ENCODE measurements around the gene TTC24. TPM values are rescaled to one million over a fixed set of nuclear protein-coding genes. Genes with fewer than 3 reads are reported as not detected.

Gene TTC24
- polyA plus RNA-seq, 1 donor from 2014 or later: not detected

DNA sequence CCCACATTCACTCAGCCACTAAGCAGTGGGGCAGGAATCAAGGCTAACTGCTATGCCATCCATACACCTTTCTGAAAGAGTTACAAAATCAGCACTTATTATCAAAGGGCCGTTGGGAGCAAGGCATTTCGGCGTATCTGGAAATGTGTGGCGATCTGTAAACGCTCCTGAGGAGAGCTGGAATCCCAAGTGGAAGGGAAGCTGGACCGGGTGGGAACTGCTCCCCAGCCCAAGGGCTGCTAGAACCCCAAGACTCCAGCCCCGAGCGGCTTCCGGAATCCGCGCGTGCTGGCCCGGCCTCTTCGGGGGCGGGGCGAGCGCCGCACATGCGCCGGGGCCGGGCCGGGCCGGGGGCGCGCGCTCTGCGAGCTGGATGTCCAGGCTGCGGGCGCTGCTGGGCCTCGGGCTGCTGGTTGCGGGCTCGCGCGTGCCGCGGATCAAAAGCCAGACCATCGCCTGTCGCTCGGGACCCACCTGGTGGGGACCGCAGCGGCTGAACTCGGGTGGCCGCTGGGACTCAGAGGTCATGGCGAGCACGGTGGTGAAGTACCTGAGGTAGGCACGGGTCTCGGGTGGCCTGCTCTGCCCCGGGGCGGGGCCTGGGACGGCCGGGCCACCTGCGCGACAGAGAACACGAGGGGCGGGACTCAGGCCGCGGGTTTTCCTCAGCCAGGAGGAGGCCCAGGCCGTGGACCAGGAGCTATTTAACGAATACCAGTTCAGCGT, 12.1 kb downstream of the TTC24 start, which contains the start of gene NAXE:
TSS of gene NAXE (plus strand) at position 345 of the 726 bp plus-strand sequence. CDS start at position 374, 29 bp downstream.
- no peaks in the 10 kb centered on the region for H3K79me2 ChIP-seq (replicated peaks; ENCODE audit: insufficient read depth, low read length)
- TF ChIP-seq RAD21 (conservative IDR thresholded peaks at IDR 0.05): no peak
- TF ChIP-seq EP300 (conservative IDR thresholded peaks at IDR 0.05; ENCODE audit: poor library complexity, severe bottlenecking): no peak
- peak; percentile 6 for TF ChIP-seq CTCF (IDR thresholded peaks at IDR 0.05; ENCODE audit: poor library complexity, severe bottlenecking)
- no peak for TF ChIP-seq REST (IDR thresholded peaks at IDR 0.05; ENCODE audit: borderline replicate concordance)
- TF ChIP-seq TAF1 (IDR thresholded peaks at IDR 0.05; ENCODE audit: low read depth): peak; percentile 72
- peak; percentile 86 for TF ChIP-seq MXI1 (conservative IDR thresholded peaks at IDR 0.05; ENCODE audit: poor library complexity, severe bottlenecking)
- no peak for TF ChIP-seq EZH2 (IDR thresholded peaks at IDR 0.05; ENCODE audit: borderline replicate concordance, insufficient read depth, low read length, poor library complexity, severe bottlenecking)
- peak; percentile 42 for TF ChIP-seq SMC3 (conservative IDR thresholded peaks at IDR 0.05; ENCODE audit: poor library complexity)
- peak; percentile 53 for TF ChIP-seq POLR2AphosphoS5 (IDR thresholded peaks at IDR 0.05)
- H3K4me2 ChIP-seq (ENCODE audit: low read length): peak within 1 kb of the TSS; percentile 80
- H3K27me3 ChIP-seq (ENCODE audit: insufficient read depth, low read depth, low read length): no peaks in the 10 kb centered on the region
- H3K27ac ChIP-seq (ENCODE audit: low read length): peak within 1 kb of the TSS; percentile 47
- H2AFZ ChIP-seq (ENCODE audit: low read depth, low read length): peak within 1 kb of the TSS; percentile 85
- H4K20me1 ChIP-seq (ENCODE audit: insufficient read depth): no peaks in the 10 kb centered on the region
- H3F3A ChIP-seq (ENCODE audit: insufficient read depth, low read length, poor library complexity, severe bottlenecking): no peaks in the 10 kb centered on the region
- peak within 1 kb of the TSS; percentile 80 for H3K9ac ChIP-seq (ENCODE audit: low read length)
- H3K36me3 ChIP-seq (ENCODE audit: insufficient read depth, low read length): no peaks in the 10 kb centered on the region
- H3K9me2 ChIP-seq (ENCODE audit: insufficient read depth, low read length): no peaks in the 10 kb centered on the region
- peak within 1 kb of the TSS; percentile 86 for H3K4me3 ChIP-seq (ENCODE audit: low read length)
- no peaks in the 10 kb centered on the region for H3K9me3 ChIP-seq (ENCODE audit: low read length)

GRCh38 chr1:156592158-156592909, 12.8 kb downstream of the TTC24 start:
- Histone ChIP-seq H3K9me2 (ENCODE audit: insufficient read depth, low read length) (no peaks in the 10 kb centered on the region), H3K36me3 (ENCODE audit: insufficient read depth, low read length) (no peaks in the 10 kb centered on the region), H3K9me3 (ENCODE audit: low read length) (no peaks in the 10 kb centered on the region), H3K9ac (ENCODE audit: low read length) (peak overlapping the region; percentile 80), H2AFZ (ENCODE audit: low read depth, low read length) (peak overlapping the region; percentile 80), H3F3A (ENCODE audit: insufficient read depth, low read length, poor library complexity, severe bottlenecking) (no peaks in the 10 kb centered on the region), H3K27ac (ENCODE audit: low read length) (peak overlapping the region; percentile 47), H4K20me1 (ENCODE audit: insufficient read depth) (no peaks in the 10 kb centered on the region), H3K27me3 (ENCODE audit: insufficient read depth, low read depth, low read length) (no peaks in the 10 kb centered on the region), H3K79me2 (replicated peaks; ENCODE audit: insufficient read depth, low read length) (no peaks in the 10 kb centered on the region), H3K4me2 (ENCODE audit: low read length) (peak overlapping the region; percentile 43), H3K4me3 (ENCODE audit: low read length) (peak overlapping the region; percentile 86)
- TF ChIP-seq TAF1 (IDR thresholded peaks at IDR 0.05; ENCODE audit: low read depth) (no peak), EZH2 (IDR thresholded peaks at IDR 0.05; ENCODE audit: borderline replicate concordance, insufficient read depth, low read length, poor library complexity, severe bottlenecking) (no peak), MXI1 (conservative IDR thresholded peaks at IDR 0.05; ENCODE audit: poor library complexity, severe bottlenecking) (no peak), SMC3 (conservative IDR thresholded peaks at IDR 0.05; ENCODE audit: poor library complexity) (no peak), RAD21 (conservative IDR thresholded peaks at IDR 0.05) (no peak), REST (IDR thresholded peaks at IDR 0.05; ENCODE audit: borderline replicate concordance) (no peak), POLR2AphosphoS5 (IDR thresholded peaks at IDR 0.05) (no peak), EP300 (conservative IDR thresholded peaks at IDR 0.05; ENCODE audit: poor library complexity, severe bottlenecking) (no peak), CTCF (IDR thresholded peaks at IDR 0.05; ENCODE audit: poor library complexity, severe bottlenecking) (no peak)

Measured in neural cell (in vitro differentiated cells).